Right atrium auricular region (tissue), 2 donors: ENCODE measurements around the gene KIAA1210. TPM values are rescaled to one million over a fixed set of nuclear protein-coding genes. Genes with fewer than 3 reads are reported as not detected.
A peak's percentile ranks its signal among the peaks of the same experiment; 100 is the strongest.

Experiments
- DNase-seq: peaks from one replicate; pipeline ENCODE4 v3.0.0-alpha.2; 2019; ENCODE audit warnings: low spot score
- H3K27ac ChIP-seq, 2 donors: fragments of 200-600 bp; sonication (generic); 1 replicate in 1 of 2; 2 replicates in 1 of 2; pipeline ENCODE4 v1.5.1; 2016 to 2019
- H3K27me3 ChIP-seq, 2 donors: fragments of 200-600 bp; sonication (generic); one replicate each; pipeline versions ENCODE4 v1.5.1 to v1.6.0; 2017 to 2019
- H3K36me3 ChIP-seq: fragments of 200-600 bp; sonication (generic); one replicate; pipeline ENCODE4 v1.5.1; 2016
- H3K4me1 ChIP-seq, 2 donors: fragments of 200-600 bp; sonication (generic); one replicate each; pipeline versions ENCODE4 v1.5.1 to v1.6.0; 2017 to 2019
- H3K4me3 ChIP-seq, 2 donors: fragments of 200-600 bp; sonication (generic); 1 replicate in 1 of 2; 2 replicates in 1 of 2; pipeline ENCODE4 v1.5.1; 2017 to 2019; ENCODE audit warnings: mild to moderate bottlenecking in 1 of 2, moderate library complexity in 1 of 2
- H3K9me3 ChIP-seq, 2 donors: fragments of 200-600 bp; sonication (generic); one replicate each; pipeline ENCODE4 v1.5.1; 2019
- CTCF ChIP-seq, 2 donors: fragments of 200-600 bp; sonication (generic); IDR thresholded peaks; one replicate each; pipeline ENCODE4 v1.5.1; 2019; ENCODE audit warnings: antibody characterized with exemption in 2 of 2
- total RNA-seq, 2 donors: library from RNA; depleted of rRNA; stranded (reverse); fragments of >200 nt; gene quantifications; one replicate each; pipeline ENCODE4 v1.1.0, GENCODE V29; 2016

KIAA1210 gene
- total RNA-seq, 2 donors from 2014 or later, result 0.04 TPM; not detected in 1

GRCh38 chrX:119134466-119134865 is 6.9 kb upstream of the KIAA1210 start:
- Histone ChIP-seq H3K4me3 (no peak overlapping the region), H3K27ac (no peak overlapping the region), H3K36me3 (no peaks in the 10 kb centered on the region), H3K4me1 (no peaks in the 10 kb centered on the region), H3K27me3 (no peaks in the 10 kb centered on the region), H3K9me3 (no peaks in the 10 kb centered on the region)
- DNase-seq, result no peak
- TF ChIP-seq CTCF (IDR thresholded peaks at IDR 0.05), result no peak

- TF ChIP-seq CTCF (IDR thresholded peaks at IDR 0.05), result no peak
- Histone ChIP-seq H3K36me3 (no peaks in the 10 kb centered on the region), H3K4me1 (no peaks in the 10 kb centered on the region), H3K9me3 (no peaks in the 10 kb centered on the region), H3K4me3 (no peak overlapping the region), H3K27ac (no peak overlapping the region), H3K27me3 (no peaks in the 10 kb centered on the region)
- no peak for DNase-seq
Measured at GRCh38 chrX:119132961-119133360, 5.3 kb upstream of the KIAA1210 start.

GRCh38 chrX:119132316-119132715 is 4.7 kb upstream of the KIAA1210 start:
- no peak for TF ChIP-seq CTCF (IDR thresholded peaks at IDR 0.05)
- Histone ChIP-seq H3K27me3 (no peaks in the 10 kb centered on the region), H3K27ac (no peak overlapping the region), H3K4me3 (no peak overlapping the region), H3K36me3 (no peaks in the 10 kb centered on the region), H3K4me1 (no peaks in the 10 kb centered on the region), H3K9me3 (no peaks in the 10 kb centered on the region)
- DNase-seq, result no peak

GRCh38 chrX:119130911-119131310 is 3.3 kb upstream of the KIAA1210 start:
- H3K4me3 ChIP-seq, result no peak overlapping the region
- TF ChIP-seq CTCF (IDR thresholded peaks at IDR 0.05), result no peak
- no peaks in the 10 kb centered on the region for H3K36me3 ChIP-seq
- no peak overlapping the region for H3K27ac ChIP-seq
- no peak for DNase-seq
- no peaks in the 10 kb centered on the region for H3K9me3 ChIP-seq
- no peaks in the 10 kb centered on the region for H3K4me1 ChIP-seq
- H3K27me3 ChIP-seq, result no peaks in the 10 kb centered on the region

GRCh38 chrX:119121341-119121740 is 6.3 kb downstream of the KIAA1210 start:
- H3K4me3 ChIP-seq, result no peak overlapping the region
- H3K27ac ChIP-seq, result no peak overlapping the region
- H3K4me1 ChIP-seq, result no peaks in the 10 kb centered on the region
- TF ChIP-seq CTCF (IDR thresholded peaks at IDR 0.05), result no peak
- H3K9me3 ChIP-seq, result no peaks in the 10 kb centered on the region
- no peaks in the 10 kb centered on the region for H3K36me3 ChIP-seq
- DNase-seq, result no peak
- H3K27me3 ChIP-seq, result no peaks in the 10 kb centered on the region

GRCh38 chrX:119118780-119119395 is 8.7 kb downstream of the KIAA1210 start:
- no peak for DNase-seq
- Histone ChIP-seq H3K36me3 (no peaks in the 10 kb centered on the region), H3K9me3 (no peaks in the 10 kb centered on the region), H3K27me3 (no peaks in the 10 kb centered on the region), H3K4me3 (no peak overlapping the region), H3K4me1 (no peaks in the 10 kb centered on the region), H3K27ac (no peak overlapping the region)
- peak; percentile 41 to 82 for TF ChIP-seq CTCF (IDR thresholded peaks at IDR 0.05)
